Measurements from ENCODE around the gene ACSBG1.

GRCh38 chr15:78167227-78167888 lies 67.0 kb downstream of the ACSBG1 start:
- TF ChIP-seq, protein P1, sequence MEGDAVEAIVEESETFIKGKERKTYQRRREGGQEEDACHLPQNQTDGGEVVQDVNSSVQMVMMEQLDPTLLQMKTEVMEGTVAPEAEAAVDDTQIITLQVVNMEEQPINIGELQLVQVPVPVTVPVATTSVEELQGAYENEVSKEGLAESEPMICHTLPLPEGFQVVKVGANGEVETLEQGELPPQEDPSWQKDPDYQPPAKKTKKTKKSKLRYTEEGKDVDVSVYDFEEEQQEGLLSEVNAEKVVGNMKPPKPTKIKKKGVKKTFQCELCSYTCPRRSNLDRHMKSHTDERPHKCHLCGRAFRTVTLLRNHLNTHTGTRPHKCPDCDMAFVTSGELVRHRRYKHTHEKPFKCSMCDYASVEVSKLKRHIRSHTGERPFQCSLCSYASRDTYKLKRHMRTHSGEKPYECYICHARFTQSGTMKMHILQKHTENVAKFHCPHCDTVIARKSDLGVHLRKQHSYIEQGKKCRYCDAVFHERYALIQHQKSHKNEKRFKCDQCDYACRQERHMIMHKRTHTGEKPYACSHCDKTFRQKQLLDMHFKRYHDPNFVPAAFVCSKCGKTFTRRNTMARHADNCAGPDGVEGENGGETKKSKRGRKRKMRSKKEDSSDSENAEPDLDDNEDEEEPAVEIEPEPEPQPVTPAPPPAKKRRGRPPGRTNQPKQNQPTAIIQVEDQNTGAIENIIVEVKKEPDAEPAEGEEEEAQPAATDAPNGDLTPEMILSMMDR (IDR thresholded peaks at IDR 0.05): no peak
- TF ChIP-seq POLR2A (IDR thresholded peaks at IDR 0.05): no peak

All from ovary (tissue), 3 donors.